GM12864 (cell line): Measurements from ENCODE around the gene UQCC2.

Source experiments
- DNase-seq: peaks from one replicate; pipeline ENCODE4 v3.0.0-alpha.2; 2011; ENCODE audit warnings: low read depth
- H3K4me3 ChIP-seq: 2 replicates; pipeline ENCODE4 v1.5.1; 2011; ENCODE audit warnings: mild to moderate bottlenecking, low read depth, low read length, control low read depth
- CTCF ChIP-seq: IDR thresholded peaks from 2 replicates; pipeline ENCODE4 v1.5.1; 2011; ENCODE audit warnings: low read depth, mild to moderate bottlenecking, moderate library complexity, low read length, control low read depth, inconsistent platforms; ENCODE audit errors: missing control alignments

The UQCC2 gene

GRCh38 chr6:33686981-33687975, 24.2 kb downstream of the UQCC2 start:
- TF ChIP-seq CTCF, result no peak
- no peak overlapping the region for H3K4me3 ChIP-seq
- DNase-seq, result no peak

- H3K4me3 ChIP-seq, result no peak overlapping the region
- TF ChIP-seq CTCF, result no peak
- DNase-seq, result no peak
Observed at GRCh38 chr6:33686225-33686924, 25.1 kb downstream of the UQCC2 start.

GRCh38 chr6:33685411-33686224, 25.9 kb downstream of the UQCC2 start:
- no peak overlapping the region for H3K4me3 ChIP-seq
- DNase-seq, result no peak
- TF ChIP-seq CTCF, result no peak

- DNase-seq, result no peak
- no peak for TF ChIP-seq CTCF
- no peak overlapping the region for H3K4me3 ChIP-seq
Observed at GRCh38 chr6:33684983-33685382, 26.5 kb downstream of the UQCC2 start.

- no peak for DNase-seq
- H3K4me3 ChIP-seq, result no peak overlapping the region
- no peak for TF ChIP-seq CTCF
Observed at GRCh38 chr6:33684428-33684896, 27.0 kb downstream of the UQCC2 start.

- no peak for DNase-seq
- no peak for TF ChIP-seq CTCF
- no peak overlapping the region for H3K4me3 ChIP-seq
Observed at GRCh38 chr6:33683576-33684427, 27.7 kb downstream of the UQCC2 start.
